Caco-2 (cell line): ENCODE data around the gene RPS6KA5. TPM values are rescaled to one million over a fixed set of nuclear protein-coding genes. Genes with fewer than 3 reads are reported as not detected.

Experiments used
- BruUV-seq: library from RNA; stranded (reverse); fragments of 400-500 nt; replicated peaks from 2 replicates; lab custom pipeline; 2021; lab: Mats Ljungman, UMichigan
- CTCF ChIA-PET: fragments of 300-600 bp; sonication (Branson Sonifier 250); formaldehyde crosslinking; loops from one replicate; lab custom pipeline; 2022; ENCODE audit warnings: antibody characterized with exemption; lab: Charles Lee
- POLR2A ChIA-PET: fragments of 300-600 bp; sonication (Branson Sonifier 250); formaldehyde crosslinking; loops from one replicate; lab custom pipeline; 2022; ENCODE audit warnings: antibody characterized with exemption; lab: Charles Lee
- DNase-seq, 2 experiments: peaks; one replicate each; pipeline versions ENCODE4 v3.0.0 to v3.0.0-alpha.2; 2020 to 2022
- H3K27me3 ChIP-seq: replicated peaks from 2 replicates; pipeline ENCODE4 v1.6.0; 2011; ENCODE audit warnings: low read length; ENCODE audit not compliant: control insufficient read depth, insufficient read depth
- H3K36me3 ChIP-seq: 2 replicates; pipeline ENCODE4 v1.5.1; 2011; ENCODE audit warnings: low read length; ENCODE audit not compliant: control insufficient read depth, insufficient read depth
- H3K4me1 ChIP-seq: fragments of 250-450 bp; sonication (Bioruptor Pico); 2 replicates; pipeline ENCODE4 v1.5.1; 2020; ENCODE audit warnings: mild to moderate bottlenecking
- H3K4me3 ChIP-seq: 2 replicates; pipeline ENCODE4 v1.5.1; 2011; ENCODE audit warnings: low read depth, mild to moderate bottlenecking, control low read depth, low read length
- H3K9me3 ChIP-seq: fragments of 250-450 bp; sonication (Bioruptor Pico); 2 replicates; pipeline ENCODE4 v1.5.1; 2020; ENCODE audit warnings: mild to moderate bottlenecking, moderate library complexity
- H3K27ac Mint-ChIP-seq: one replicate; pipeline ENCODE4 v1.8.0; 2022; ENCODE audit warnings: mixed read lengths; ENCODE audit not compliant: unreplicated experiment
- H3K27me3 Mint-ChIP-seq: one replicate; pipeline ENCODE4 v1.8.0; 2022; ENCODE audit warnings: mixed read lengths; ENCODE audit not compliant: insufficient read depth, unreplicated experiment
- H3K36me3 Mint-ChIP-seq: one replicate; pipeline ENCODE4 v1.8.0; 2022; ENCODE audit warnings: mild to moderate bottlenecking, mixed read lengths; ENCODE audit not compliant: insufficient read depth, unreplicated experiment
- H3K4me1 Mint-ChIP-seq: one replicate; pipeline ENCODE4 v1.8.0; 2022; ENCODE audit warnings: low read depth, mixed read lengths; ENCODE audit not compliant: unreplicated experiment
- H3K4me3 Mint-ChIP-seq: one replicate; pipeline ENCODE4 v1.8.0; 2022; ENCODE audit warnings: mild to moderate bottlenecking, moderate library complexity, mixed read lengths; ENCODE audit not compliant: unreplicated experiment
- H3K9me3 Mint-ChIP-seq: one replicate; pipeline ENCODE4 v1.8.0; 2022; ENCODE audit warnings: mixed read lengths; ENCODE audit not compliant: unreplicated experiment
- intact Hi-C: fragments of 100-400 bp; cut with micrococcal nuclease; formaldehyde crosslinking; loops from one replicate; pipeline ENCODE4 v1.10.0; 2022; ENCODE audit not compliant: unreplicated experiment
- total RNA-seq: library from RNA; stranded (reverse); gene quantifications from 2 replicates; pipeline ENCODE4 v1.2.3, GENCODE V29; 2022
- TF ChIP-seq, protein P1 (sequence below), 2 experiments: fragments of 200-600 bp in 1 of 2; IDR thresholded peaks; 1 replicate in 1 of 2; 2 replicates in 1 of 2; pipeline versions ENCODE4 v1.5.1 to v1.8.0; 2011 to 2022; ENCODE audit warnings: antibody characterized with exemption in 1 of 2, control low read depth in 1 of 2, inconsistent platforms in 1 of 2, low read depth in 1 of 2, low read length in 1 of 2, mild to moderate bottlenecking in 1 of 2, moderate library complexity in 1 of 2; ENCODE audit not compliant: insufficient read depth in 1 of 2, severe bottlenecking in 1 of 2, unreplicated experiment in 1 of 2

RPS6KA5 gene
- total RNA-seq, 1 experiment from 2014 or later, result 5.7 TPM

DNA sequence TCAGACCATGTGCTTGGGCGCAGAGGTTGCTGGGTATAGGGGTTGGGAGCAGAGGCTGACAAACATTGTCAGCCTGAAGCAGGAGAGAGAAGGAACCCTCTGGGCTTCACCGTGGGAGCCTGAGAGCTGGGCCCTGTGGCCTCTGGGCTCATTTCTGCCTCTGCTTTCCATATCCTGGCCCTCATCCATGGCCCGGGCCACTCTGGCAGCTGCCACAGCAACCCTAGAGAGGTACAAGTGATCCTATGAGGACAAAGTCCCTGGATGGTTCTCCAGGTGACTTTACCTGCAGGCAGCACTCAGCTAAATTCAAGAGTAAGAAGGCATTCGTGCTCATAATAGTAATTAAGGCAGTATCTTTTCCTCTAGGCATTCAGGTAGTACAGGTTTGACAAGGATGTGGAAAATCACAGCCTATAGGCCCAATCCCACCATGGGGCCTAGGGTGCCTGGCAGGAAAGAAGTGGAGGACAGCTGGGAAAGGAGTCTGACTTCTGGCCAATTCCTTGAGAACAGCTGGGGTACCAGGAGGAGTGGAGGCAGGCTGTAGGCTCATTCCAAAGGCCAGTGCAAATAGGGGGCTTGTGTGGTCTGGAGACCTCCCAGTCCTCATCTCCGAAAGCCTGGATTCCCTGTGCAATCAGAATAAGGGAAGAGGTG lies 240.6 kb downstream of the RPS6KA5 start:
- CTCF ChIA-PET, result interaction anchor here (0.8 kb wide), 1 partner anchor 62 kb away, joined by 5 read pairs; no protein-coding TSS in a partner anchor
- Histone ChIP-seq H3K9me3 (peaks cover 26% of the 10 kb centered on the region), H3K4me1 (peaks cover 12% of the 10 kb centered on the region; the same call in 1 of the 2 replicates), H3K36me3 (no peaks in the 10 kb centered on the region), H3K27me3 (no peaks in the 10 kb centered on the region), H3K4me3 (no peak overlapping the region)
- BruUV-seq, result no TSS peak
- TF ChIP-seq, protein P1, sequence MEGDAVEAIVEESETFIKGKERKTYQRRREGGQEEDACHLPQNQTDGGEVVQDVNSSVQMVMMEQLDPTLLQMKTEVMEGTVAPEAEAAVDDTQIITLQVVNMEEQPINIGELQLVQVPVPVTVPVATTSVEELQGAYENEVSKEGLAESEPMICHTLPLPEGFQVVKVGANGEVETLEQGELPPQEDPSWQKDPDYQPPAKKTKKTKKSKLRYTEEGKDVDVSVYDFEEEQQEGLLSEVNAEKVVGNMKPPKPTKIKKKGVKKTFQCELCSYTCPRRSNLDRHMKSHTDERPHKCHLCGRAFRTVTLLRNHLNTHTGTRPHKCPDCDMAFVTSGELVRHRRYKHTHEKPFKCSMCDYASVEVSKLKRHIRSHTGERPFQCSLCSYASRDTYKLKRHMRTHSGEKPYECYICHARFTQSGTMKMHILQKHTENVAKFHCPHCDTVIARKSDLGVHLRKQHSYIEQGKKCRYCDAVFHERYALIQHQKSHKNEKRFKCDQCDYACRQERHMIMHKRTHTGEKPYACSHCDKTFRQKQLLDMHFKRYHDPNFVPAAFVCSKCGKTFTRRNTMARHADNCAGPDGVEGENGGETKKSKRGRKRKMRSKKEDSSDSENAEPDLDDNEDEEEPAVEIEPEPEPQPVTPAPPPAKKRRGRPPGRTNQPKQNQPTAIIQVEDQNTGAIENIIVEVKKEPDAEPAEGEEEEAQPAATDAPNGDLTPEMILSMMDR (IDR thresholded peaks at IDR 0.05; ENCODE audit: insufficient read depth in 1 of 2, low read depth in 1 of 2, low read length in 1 of 2, severe bottlenecking in 1 of 2, unreplicated experiment in 1 of 2), result no peak
- intact Hi-C loops, result no loop called here
- Mint-ChIP-seq H3K9me3 (peaks cover 13% of the 10 kb centered on the region), H3K4me1 (peaks cover 20% of the 10 kb centered on the region), H3K27me3 (no peaks in the 10 kb centered on the region), H3K27ac (peak overlapping the region; percentile 27), H3K4me3 (no peak overlapping the region), H3K36me3 (peaks cover 7% of the 10 kb centered on the region)
- POLR2A ChIA-PET, result no interaction called here
- peak in 1 of 2 experiments; percentile 16 for DNase-seq

- Histone ChIP-seq H3K9me3 (peaks cover 14% of the 10 kb centered on the region), H3K4me1 (peaks cover 12% of the 10 kb centered on the region; the same call in 1 of the 2 replicates), H3K36me3 (no peaks in the 10 kb centered on the region), H3K4me3 (no peak overlapping the region), H3K27me3 (no peaks in the 10 kb centered on the region)
- Mint-ChIP-seq H3K27ac (no peak overlapping the region), H3K36me3 (peaks cover 2% of the 10 kb centered on the region), H3K4me1 (peaks cover 21% of the 10 kb centered on the region), H3K4me3 (no peak overlapping the region), H3K27me3 (no peaks in the 10 kb centered on the region), H3K9me3 (peaks cover 4% of the 10 kb centered on the region)
- ChIA-PET CTCF (interaction anchor here (1.0 kb wide), 1 partner anchor 59 kb away, joined by 4 read pairs; no protein-coding TSS in a partner anchor), POLR2A (no interaction called here)
- intact Hi-C loops, result no loop called here
- peak in 1 of 2 experiments; percentile 11 for DNase-seq
- TF ChIP-seq, protein P1 (IDR thresholded peaks at IDR 0.05; ENCODE audit: insufficient read depth in 1 of 2, low read depth in 1 of 2, low read length in 1 of 2, severe bottlenecking in 1 of 2, unreplicated experiment in 1 of 2), result no peak
- no TSS peak for BruUV-seq
Measured at GRCh38 chr14:90818715-90819114, 241.7 kb downstream of the RPS6KA5 start.

GRCh38 chr14:90816681-90817436 lies 243.6 kb downstream of the RPS6KA5 start:
- no peak overlapping the region for H3K27ac Mint-ChIP-seq
- peak overlapping the region; percentile 46 for H3K4me3 Mint-ChIP-seq
- TF ChIP-seq, protein P1 (IDR thresholded peaks at IDR 0.05; ENCODE audit: insufficient read depth in 1 of 2, low read depth in 1 of 2, low read length in 1 of 2, severe bottlenecking in 1 of 2, unreplicated experiment in 1 of 2), result no peak
- no peaks in the 10 kb centered on the region for H3K36me3 Mint-ChIP-seq
- intact Hi-C loops, result no loop called here
- H3K9me3 Mint-ChIP-seq, result no peaks in the 10 kb centered on the region
- Histone ChIP-seq H3K4me1 (peaks cover 12% of the 10 kb centered on the region; the same call in 1 of the 2 replicates), H3K27me3 (no peaks in the 10 kb centered on the region), H3K4me3 (peak overlapping the region; percentile 33), H3K36me3 (no peaks in the 10 kb centered on the region), H3K9me3 (no peaks in the 10 kb centered on the region)
- DNase-seq, result no peak
- no TSS peak for BruUV-seq
- ChIA-PET CTCF (interaction anchor here (1.0 kb wide), 1 partner anchor 22 kb away, joined by 3 read pairs; no protein-coding TSS in a partner anchor), POLR2A (no interaction called here)
- H3K4me1 Mint-ChIP-seq, result peaks cover 21% of the 10 kb centered on the region
- no peaks in the 10 kb centered on the region for H3K27me3 Mint-ChIP-seq
